ENCODE results near the gene BCL2L13.

The BCL2L13 gene

DNA sequence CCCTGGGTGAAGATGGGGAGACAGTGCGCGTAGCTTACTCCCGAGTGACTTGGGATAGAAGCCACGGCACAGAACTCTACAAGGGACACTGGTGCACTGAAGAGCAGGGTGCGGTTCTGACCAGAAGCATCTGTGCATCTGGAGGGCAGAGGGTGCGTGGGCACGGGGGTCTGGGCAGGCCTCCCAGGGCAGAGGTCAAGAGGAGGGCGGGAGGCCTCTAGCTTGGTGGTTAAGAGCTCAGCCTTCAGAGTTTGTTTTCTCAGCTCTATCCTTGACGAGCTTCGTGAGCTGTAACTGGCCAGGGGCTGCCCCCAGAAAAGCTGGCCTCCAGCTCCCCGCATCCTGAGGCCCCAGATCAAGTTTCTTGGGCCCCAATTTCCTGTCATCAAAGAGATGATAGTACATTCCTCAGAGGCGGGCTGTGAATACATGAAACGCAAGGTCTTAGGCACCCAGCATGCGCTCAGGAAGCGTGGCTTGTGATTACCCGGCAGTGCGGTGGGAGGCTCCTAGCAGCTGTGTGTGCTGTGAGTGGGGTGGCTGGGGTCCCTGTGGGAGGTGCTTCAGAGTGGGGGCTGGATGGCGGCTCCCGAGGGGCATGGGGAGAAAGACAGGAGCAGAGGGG, 141.7 kb downstream of the BCL2L13 start:
- H3K36me3 Mint-ChIP-seq, result peaks cover 9% of the 10 kb centered on the region

More for the DNA sequence above, 141.7 kb downstream of the BCL2L13 start:
- Mint-ChIP-seq H3K27me3 (no peaks in the 10 kb centered on the region), H3K27ac (peak overlapping the region; percentile 97), H3K4me1 (peaks cover 79% of the 10 kb centered on the region), H3K9me3 (no peaks in the 10 kb centered on the region), H3K4me3 (peak overlapping the region; percentile 48)
- no peak for ATAC-seq

All from stimulated activated memory B cell treated with anti-CD40 and anti-IgM and Interleukin-4, amounts not matched to agents 10 μg/mL and 1 μg/mL and 100 μg/mL, for 72 hours (primary cell).